Measurements from ENCODE around the gene NDUFS3.
"Not testable (repeated sequence)": the region's sequence is repeated elsewhere in the genome, so short reads cannot be mapped to it uniquely, and the experiment has no call there.

The NDUFS3 gene

DNA sequence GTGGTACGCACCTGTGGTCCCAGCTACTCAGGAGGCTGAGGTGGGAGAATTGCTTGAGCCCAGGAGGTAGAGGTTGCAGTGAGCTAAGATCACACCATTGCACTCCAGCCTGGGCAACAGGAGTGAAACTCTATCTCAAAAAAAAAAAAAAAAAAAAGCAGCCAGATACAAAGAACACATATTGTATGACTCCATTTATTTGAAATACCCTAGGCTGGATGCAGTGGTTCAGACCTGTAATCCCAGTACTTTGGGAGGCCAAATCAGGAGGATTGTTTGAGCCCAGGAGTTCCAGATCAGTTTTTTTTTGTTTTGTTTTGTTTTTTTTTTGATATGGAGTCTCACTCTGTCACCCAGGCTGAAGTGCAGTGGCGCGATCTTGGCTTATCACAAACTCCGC is 16.5 kb upstream of the NDUFS3 start:
- H3K36me3 ChIP-seq (ENCODE audit: control insufficient read depth, insufficient read depth, low read length); H3K9me3 ChIP-seq (ENCODE audit: control insufficient read depth, low read length); H3K4me1 ChIP-seq (ENCODE audit: control insufficient read depth, insufficient read depth, low read length, poor library complexity, severe bottlenecking); H3K27ac ChIP-seq (ENCODE audit: low read depth, low read length, severe bottlenecking); H3K4me3 ChIP-seq (ENCODE audit: extremely low read depth, insufficient read depth, low read length, poor library complexity, severe bottlenecking): not testable (repeated sequence)
- no CpG with 5 or more reads among the region's 4 CpGs for WGBS, 2 experiments (ENCODE audit: insufficient coverage in 2 of 2)

DNA sequence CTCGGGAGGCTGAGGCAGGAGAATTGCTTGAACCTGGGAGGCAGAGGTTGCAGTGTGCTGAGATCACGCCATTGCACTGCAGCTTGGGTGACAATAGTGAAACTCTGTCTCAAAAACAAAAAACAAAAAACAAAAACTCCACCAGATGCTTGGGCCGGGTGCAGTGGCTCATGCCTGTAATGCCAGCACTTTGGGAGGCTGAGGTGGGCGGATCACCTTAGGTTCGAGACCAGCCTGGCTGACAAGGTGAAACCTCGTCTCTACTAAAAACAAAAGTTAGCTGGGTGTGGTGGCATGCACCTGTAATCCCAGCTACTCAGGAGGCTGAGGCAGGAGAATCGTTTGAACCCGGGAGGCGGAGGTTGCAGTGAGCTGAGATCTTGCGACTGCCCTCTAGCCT is 14.5 kb upstream of the NDUFS3 start:
- 90 to 97% methylated on average over 6 to 9 of the region's 10 CpGs for WGBS, 2 experiments (ENCODE audit: insufficient coverage in 2 of 2)
- H3K4me3 ChIP-seq (ENCODE audit: extremely low read depth, insufficient read depth, low read length, poor library complexity, severe bottlenecking); H3K9me3 ChIP-seq (ENCODE audit: control insufficient read depth, low read length); H3K27ac ChIP-seq (ENCODE audit: low read depth, low read length, severe bottlenecking); H3K4me1 ChIP-seq (ENCODE audit: control insufficient read depth, insufficient read depth, low read length, poor library complexity, severe bottlenecking): not testable (repeated sequence)
- H3K36me3 ChIP-seq (ENCODE audit: control insufficient read depth, insufficient read depth, low read length) = peaks cover 21% of the 10 kb centered on the region

DNA sequence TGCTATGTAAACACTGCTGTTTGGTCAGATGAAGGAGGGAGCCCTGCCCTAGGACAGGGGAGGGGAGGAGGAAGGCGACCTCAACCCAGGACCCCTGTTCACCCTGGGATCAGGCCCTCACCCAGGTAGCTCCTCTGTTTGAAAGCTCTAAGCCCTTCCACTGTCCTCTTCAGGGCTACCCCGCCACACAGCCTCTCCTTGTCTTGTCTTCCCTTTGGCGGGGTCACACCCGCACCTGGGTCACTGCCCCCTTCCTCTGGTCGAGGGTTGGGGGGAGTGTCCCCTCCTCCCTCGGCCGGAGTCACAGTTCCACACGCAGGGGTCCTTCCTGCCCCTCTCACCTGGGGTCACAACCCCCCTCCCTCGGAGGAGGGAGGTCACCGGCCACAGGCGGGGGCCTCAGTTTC is 13.9 kb upstream of the NDUFS3 start:
- H3K36me3 ChIP-seq (ENCODE audit: control insufficient read depth, insufficient read depth, low read length) = peaks cover 27% of the 10 kb centered on the region

DNA sequence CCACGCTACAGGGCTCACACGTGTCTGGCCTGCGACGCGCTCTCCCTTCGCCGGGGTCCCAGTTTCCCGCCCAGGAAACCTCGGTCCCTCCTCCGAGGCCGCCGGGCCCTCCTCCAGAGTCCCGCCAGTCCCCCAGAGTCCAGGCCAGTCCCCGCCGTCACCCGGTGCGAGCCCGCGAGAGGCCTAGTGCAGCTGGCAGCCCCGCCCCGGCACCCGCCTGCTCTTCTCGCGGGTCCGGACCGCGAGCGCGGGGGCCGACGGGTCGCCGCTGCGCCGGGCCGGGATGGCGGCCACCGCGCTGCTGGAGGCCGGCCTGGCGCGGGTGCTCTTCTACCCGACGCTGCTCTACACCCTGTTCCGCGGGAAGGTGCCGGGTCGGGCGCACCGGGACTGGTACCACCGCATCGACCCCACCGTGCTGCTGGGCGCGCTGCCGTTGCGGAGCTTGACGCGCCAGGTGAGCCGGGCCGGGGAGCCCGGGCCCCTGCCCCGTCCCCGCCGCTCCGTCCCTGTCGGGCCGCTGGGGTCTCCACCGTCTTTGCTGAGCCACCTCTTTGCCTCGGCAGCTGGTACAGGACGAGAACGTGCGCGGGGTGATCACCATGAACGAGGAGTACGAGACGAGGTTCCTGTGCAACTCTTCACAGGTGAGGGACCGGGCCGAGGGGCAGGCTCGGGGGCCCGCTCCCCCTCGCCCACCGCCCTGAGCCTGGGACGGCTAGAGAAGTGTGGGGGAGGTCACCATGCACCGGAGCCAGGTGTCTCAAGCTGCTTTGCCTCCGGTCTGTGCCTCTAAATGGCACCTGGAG is 13.3 kb upstream of the NDUFS3 start, which contains the start of gene PTPMT1:
Gene PTPMT1, plus strand, starts transcription at position 260 of the 809 bp plus-strand sequence. Its CDS starts 24 bp downstream, at position 284.
- 1 to 2% methylated on average over 77 to 86 of the region's 86 CpGs for WGBS, 2 experiments (ENCODE audit: insufficient coverage in 2 of 2)
- H3K36me3 ChIP-seq (ENCODE audit: control insufficient read depth, insufficient read depth, low read length) = peaks cover 33% of the 10 kb centered on the region
- H3K27ac ChIP-seq (ENCODE audit: low read depth, low read length, severe bottlenecking) = peak within 1 kb of the TSS; percentile 10
- H3K9me3 ChIP-seq (ENCODE audit: control insufficient read depth, low read length) = no peaks in the 10 kb centered on the region
- H3K4me3 ChIP-seq (ENCODE audit: extremely low read depth, insufficient read depth, low read length, poor library complexity, severe bottlenecking) = peak within 1 kb of the TSS; percentile 87
- peaks cover 5% of the 10 kb centered on the region for H3K4me1 ChIP-seq (ENCODE audit: control insufficient read depth, insufficient read depth, low read length, poor library complexity, severe bottlenecking)

More for the DNA sequence above, 13.9 kb upstream of the NDUFS3 start:
- Histone ChIP-seq H3K9me3 (ENCODE audit: control insufficient read depth, low read length) (no peaks in the 10 kb centered on the region), H3K4me1 (ENCODE audit: control insufficient read depth, insufficient read depth, low read length, poor library complexity, severe bottlenecking) (peaks cover 5% of the 10 kb centered on the region), H3K27ac (ENCODE audit: low read depth, low read length, severe bottlenecking) (no peak overlapping the region), H3K4me3 (ENCODE audit: extremely low read depth, insufficient read depth, low read length, poor library complexity, severe bottlenecking) (peak overlapping the region; percentile 87)
- WGBS, 2 experiments (ENCODE audit: insufficient coverage in 2 of 2) = 23 to 26% methylated on average over 3 to 9 of the region's 11 CpGs

DNA sequence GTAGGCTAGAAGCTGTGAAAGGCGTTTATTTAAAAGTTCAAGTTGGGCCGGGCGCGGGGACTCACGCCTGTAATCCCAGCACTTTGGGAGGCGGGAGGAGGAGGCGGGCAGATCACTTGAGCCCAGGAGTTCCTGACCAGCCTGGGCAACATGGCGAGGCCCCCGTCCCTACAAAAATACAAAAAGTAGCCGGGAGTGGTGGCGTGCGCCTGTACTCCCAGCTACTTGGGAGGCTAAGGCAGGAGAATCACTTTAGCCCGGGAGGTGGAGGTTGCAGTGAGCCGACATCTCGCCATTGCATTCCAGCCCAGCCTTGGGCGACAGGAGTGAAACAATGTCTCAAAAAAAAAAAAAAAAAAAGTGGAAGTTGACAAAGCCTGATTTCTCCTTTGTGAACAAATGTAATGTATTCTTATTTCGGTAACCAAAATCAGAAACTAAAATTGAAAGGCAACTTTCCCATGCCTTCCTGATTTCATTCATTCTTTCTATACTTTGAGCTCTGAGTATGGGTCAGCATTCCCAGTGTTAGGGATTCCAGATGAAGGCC is 12.7 kb upstream of the NDUFS3 start:
- peak overlapping the region; percentile 10 for H3K27ac ChIP-seq (ENCODE audit: low read depth, low read length, severe bottlenecking)
- H3K36me3 ChIP-seq (ENCODE audit: control insufficient read depth, insufficient read depth, low read length) = peaks cover 40% of the 10 kb centered on the region
- H3K4me3 ChIP-seq (ENCODE audit: extremely low read depth, insufficient read depth, low read length, poor library complexity, severe bottlenecking) = peak overlapping the region; percentile 87
- WGBS, 2 experiments (ENCODE audit: insufficient coverage in 2 of 2) = 45 to 64% methylated on average over 11 to 15 of the region's 17 CpGs
- H3K9me3 ChIP-seq (ENCODE audit: control insufficient read depth, low read length) = no peaks in the 10 kb centered on the region
- peaks cover 5% of the 10 kb centered on the region for H3K4me1 ChIP-seq (ENCODE audit: control insufficient read depth, insufficient read depth, low read length, poor library complexity, severe bottlenecking)

DNA sequence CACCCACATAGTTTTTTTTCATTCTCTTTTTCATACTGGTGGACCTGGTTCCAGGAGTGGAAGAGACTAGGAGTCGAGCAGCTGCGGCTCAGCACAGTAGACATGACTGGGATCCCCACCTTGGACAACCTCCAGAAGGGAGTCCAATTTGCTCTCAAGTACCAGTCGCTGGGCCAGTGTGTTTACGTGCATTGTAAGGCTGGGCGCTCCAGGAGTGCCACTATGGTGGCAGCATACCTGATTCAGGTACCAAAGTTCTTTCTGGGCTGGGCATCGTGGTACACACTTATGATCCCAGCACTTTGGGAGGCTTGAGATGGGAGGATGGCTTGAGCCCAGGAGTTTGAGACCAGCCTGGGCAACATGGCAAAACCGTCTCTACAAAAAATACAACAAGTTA is 9.2 kb upstream of the NDUFS3 start:
- Histone ChIP-seq H3K4me1 (ENCODE audit: control insufficient read depth, insufficient read depth, low read length, poor library complexity, severe bottlenecking) (peaks cover 11% of the 10 kb centered on the region), H3K36me3 (ENCODE audit: control insufficient read depth, insufficient read depth, low read length) (peaks cover 74% of the 10 kb centered on the region), H3K4me3 (ENCODE audit: extremely low read depth, insufficient read depth, low read length, poor library complexity, severe bottlenecking) (no peak overlapping the region), H3K9me3 (ENCODE audit: control insufficient read depth, low read length) (no peaks in the 10 kb centered on the region), H3K27ac (ENCODE audit: low read depth, low read length, severe bottlenecking) (no peak overlapping the region)
- WGBS, 2 experiments (ENCODE audit: insufficient coverage in 2 of 2) = 94 to 97% methylated on average over 6 to 7 of the region's 7 CpGs

DNA sequence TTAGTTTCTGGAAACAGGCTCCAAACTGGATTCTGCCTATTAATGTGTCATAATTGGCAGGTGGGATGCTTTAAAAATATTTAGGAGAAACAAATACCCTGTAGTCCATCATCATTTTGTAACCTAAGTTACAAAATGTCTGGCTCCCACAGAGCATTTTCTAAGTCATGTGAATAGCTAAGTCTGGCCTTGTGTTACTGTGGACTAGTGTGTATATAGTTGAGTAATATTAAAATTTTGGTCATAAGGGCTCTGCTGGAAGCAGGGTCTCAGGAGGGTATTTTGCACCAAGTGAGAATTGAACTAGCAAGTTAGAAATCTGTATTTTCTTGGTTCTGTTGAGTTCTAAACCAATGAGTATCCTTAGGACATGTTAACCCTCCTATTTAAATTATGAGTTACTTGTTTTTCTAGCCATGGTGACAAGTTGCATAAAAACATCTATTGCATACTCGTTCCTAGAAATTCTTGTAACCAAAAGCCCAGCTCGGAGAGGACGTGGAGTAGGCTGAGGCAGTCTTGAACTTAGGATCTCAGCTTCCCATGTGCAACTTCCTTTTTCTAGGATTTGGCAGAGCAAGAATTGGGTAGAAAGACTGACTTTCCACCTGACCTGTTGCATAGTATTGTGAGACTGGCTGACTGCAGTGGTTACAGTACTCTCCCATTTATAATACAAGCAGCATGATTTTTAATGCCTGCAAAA is 8.1 kb upstream of the NDUFS3 start:
- peaks cover 85% of the 10 kb centered on the region for H3K36me3 ChIP-seq (ENCODE audit: control insufficient read depth, insufficient read depth, low read length)
- WGBS, 2 experiments (ENCODE audit: insufficient coverage in 2 of 2) = 96 to 100% methylated on average over 2 to 3 of the region's 3 CpGs
- no peak overlapping the region for H3K27ac ChIP-seq (ENCODE audit: low read depth, low read length, severe bottlenecking)
- no peak overlapping the region for H3K4me3 ChIP-seq (ENCODE audit: extremely low read depth, insufficient read depth, low read length, poor library complexity, severe bottlenecking)
- peaks cover 8% of the 10 kb centered on the region for H3K4me1 ChIP-seq (ENCODE audit: control insufficient read depth, insufficient read depth, low read length, poor library complexity, severe bottlenecking)
- no peaks in the 10 kb centered on the region for H3K9me3 ChIP-seq (ENCODE audit: control insufficient read depth, low read length)

DNA sequence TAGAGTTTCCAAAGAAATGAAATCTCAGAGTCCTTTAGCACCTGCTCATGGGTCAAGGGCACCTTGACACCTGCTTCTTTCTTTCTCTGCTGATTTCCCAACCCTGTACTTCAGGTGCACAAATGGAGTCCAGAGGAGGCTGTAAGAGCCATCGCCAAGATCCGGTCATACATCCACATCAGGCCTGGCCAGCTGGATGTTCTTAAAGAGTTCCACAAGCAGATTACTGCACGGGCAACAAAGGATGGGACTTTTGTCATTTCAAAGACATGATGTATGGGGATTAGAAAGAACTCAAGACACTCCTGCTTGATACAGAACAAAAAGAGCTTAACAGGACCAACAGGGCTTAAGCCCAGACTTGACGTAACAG is 7.5 kb upstream of the NDUFS3 start:
- H3K36me3 ChIP-seq (ENCODE audit: control insufficient read depth, insufficient read depth, low read length) = peaks cover 90% of the 10 kb centered on the region
- no peak overlapping the region for H3K27ac ChIP-seq (ENCODE audit: low read depth, low read length, severe bottlenecking)

DNA sequence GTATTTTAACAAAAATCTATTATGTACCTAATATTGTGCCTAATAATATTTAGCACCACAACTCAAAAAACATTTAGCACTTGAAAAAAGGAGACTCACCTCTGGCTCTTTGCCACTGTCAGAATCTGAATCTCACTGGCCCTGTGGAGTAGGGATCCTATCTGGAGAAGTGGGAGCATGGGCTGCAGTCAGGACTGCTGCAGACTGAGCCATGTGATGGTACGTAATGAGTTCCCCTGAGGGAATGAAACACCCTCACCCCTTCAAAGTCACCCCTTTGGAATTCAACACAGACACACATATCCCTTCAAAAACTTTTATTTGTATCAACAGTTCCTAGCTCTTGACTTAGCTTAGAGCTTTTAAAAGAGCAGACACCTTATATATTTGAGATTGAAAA is 7.0 kb upstream of the NDUFS3 start:
- Histone ChIP-seq H3K9me3 (ENCODE audit: control insufficient read depth, low read length) (no peaks in the 10 kb centered on the region), H3K4me1 (ENCODE audit: control insufficient read depth, insufficient read depth, low read length, poor library complexity, severe bottlenecking) (peaks cover 8% of the 10 kb centered on the region), H3K36me3 (ENCODE audit: control insufficient read depth, insufficient read depth, low read length) (peaks cover 93% of the 10 kb centered on the region), H3K4me3 (ENCODE audit: extremely low read depth, insufficient read depth, low read length, poor library complexity, severe bottlenecking) (no peak overlapping the region), H3K27ac (ENCODE audit: low read depth, low read length, severe bottlenecking) (no peak overlapping the region)
- no CpG with 5 or more reads among the region's 1 CpG for WGBS, 2 experiments (ENCODE audit: insufficient coverage in 2 of 2)

More for the DNA sequence above, 7.5 kb upstream of the NDUFS3 start:
- Histone ChIP-seq H3K9me3 (ENCODE audit: control insufficient read depth, low read length) (no peaks in the 10 kb centered on the region), H3K4me3 (ENCODE audit: extremely low read depth, insufficient read depth, low read length, poor library complexity, severe bottlenecking) (no peak overlapping the region), H3K4me1 (ENCODE audit: control insufficient read depth, insufficient read depth, low read length, poor library complexity, severe bottlenecking) (peaks cover 8% of the 10 kb centered on the region)
- WGBS, 2 experiments (ENCODE audit: insufficient coverage in 2 of 2) = 95 to 100% methylated on average over 3 of the region's 4 CpGs

DNA sequence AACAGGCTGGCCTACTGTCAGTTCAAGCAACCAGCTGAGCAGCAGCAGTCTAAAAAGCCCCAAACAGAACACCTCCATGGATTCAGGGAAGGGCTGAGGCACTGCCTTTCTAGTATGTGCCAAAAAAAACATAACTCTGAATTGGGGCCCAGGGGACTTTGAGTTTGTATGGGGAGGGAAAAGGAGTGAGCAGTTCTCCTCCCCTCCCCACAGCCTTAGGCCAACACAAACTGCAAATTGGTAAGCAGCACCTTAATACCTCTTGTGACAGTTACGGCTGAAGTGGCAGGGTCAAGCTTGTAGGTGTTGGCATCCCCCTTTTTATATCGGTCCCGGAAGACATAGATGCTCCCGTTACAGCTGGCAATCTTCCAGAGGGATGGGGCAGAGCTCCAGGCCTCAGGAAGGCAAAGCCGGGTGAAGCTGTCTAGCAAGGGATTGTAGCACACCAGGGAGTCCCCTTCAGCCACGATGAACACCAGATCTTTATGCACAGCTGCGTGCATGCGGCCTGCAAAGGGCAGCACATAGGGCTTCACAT is 6.1 kb upstream of the NDUFS3 start:
- H3K27ac ChIP-seq (ENCODE audit: low read depth, low read length, severe bottlenecking) = no peak overlapping the region
- H3K36me3 ChIP-seq (ENCODE audit: control insufficient read depth, insufficient read depth, low read length) = peaks cover 93% of the 10 kb centered on the region
- peaks cover 13% of the 10 kb centered on the region for H3K4me1 ChIP-seq (ENCODE audit: control insufficient read depth, insufficient read depth, low read length, poor library complexity, severe bottlenecking)
- no peaks in the 10 kb centered on the region for H3K9me3 ChIP-seq (ENCODE audit: control insufficient read depth, low read length)
- H3K4me3 ChIP-seq (ENCODE audit: extremely low read depth, insufficient read depth, low read length, poor library complexity, severe bottlenecking) = no peak overlapping the region
- WGBS, 2 experiments (ENCODE audit: insufficient coverage in 2 of 2) = 92 to 94% methylated on average over 5 to 8 of the region's 8 CpGs

Measured in mesodermal cell (in vitro differentiated cells).